IPS DF 4.7 (cell line): ENCODE measurements around the gene CCR7.
A peak's percentile ranks its signal among the peaks of the same experiment; 100 is the strongest.

Experiments used
- DNase-seq: peaks from one replicate; pipeline ENCODE4 v3.0.0-alpha.2; 2013; ENCODE audit warnings: low spot score; ENCODE audit errors: extremely low read depth

The CCR7 gene

DNA sequence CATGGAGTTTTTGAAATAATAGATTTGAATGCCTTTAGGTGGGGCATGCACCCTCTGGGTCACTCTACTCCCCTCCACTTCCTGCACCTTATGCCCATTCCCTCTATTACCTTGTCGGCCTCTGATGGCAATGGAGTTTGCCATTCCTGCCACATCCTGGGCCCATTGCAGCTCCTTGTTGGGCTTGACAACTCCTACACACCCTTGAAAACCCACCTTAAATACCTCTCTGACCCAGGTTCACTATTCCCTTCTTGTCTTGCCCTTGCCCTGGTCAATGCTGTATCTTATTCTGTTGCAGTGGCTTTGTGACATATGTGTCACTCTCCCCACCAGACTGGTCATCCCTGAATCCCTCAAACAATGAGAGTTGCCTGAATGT lies 2.4 kb downstream of the CCR7 start:
- DNase-seq, result no peak

DNA sequence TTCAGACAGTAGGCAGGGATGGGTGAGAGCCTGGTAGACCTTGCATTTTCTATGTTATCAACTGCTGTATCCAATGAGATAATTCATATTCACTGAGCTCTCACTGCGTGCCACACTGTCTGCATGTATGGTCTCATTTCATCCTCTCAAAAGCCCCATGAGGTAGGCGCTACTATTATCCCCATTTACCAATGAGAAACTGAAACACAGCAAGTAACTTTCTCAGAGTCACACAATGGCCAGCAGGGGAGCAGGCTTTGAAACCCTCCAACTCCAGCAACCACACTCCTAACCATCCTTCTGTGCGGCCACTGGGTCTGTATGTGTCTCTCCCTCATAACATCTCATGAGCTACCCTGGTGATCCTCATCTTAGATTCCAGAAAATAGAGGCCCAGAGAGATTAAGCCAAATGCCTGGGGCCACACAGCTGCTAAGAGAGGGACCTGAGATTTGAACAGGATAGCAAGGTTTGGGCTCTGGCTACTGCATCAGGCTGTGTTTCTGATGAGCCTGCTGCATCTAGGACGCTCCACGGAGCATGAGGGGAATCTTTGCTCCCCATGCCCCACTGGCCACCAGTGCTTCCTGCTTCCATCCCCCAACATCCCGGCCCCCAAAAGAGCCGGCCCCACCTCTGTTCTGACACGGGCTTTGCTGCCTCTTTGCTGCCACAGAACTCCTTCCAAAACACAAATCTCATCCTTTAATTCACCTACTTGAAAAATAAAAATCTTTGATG lies 3.2 kb downstream of the CCR7 start:
- no peak for DNase-seq

DNA sequence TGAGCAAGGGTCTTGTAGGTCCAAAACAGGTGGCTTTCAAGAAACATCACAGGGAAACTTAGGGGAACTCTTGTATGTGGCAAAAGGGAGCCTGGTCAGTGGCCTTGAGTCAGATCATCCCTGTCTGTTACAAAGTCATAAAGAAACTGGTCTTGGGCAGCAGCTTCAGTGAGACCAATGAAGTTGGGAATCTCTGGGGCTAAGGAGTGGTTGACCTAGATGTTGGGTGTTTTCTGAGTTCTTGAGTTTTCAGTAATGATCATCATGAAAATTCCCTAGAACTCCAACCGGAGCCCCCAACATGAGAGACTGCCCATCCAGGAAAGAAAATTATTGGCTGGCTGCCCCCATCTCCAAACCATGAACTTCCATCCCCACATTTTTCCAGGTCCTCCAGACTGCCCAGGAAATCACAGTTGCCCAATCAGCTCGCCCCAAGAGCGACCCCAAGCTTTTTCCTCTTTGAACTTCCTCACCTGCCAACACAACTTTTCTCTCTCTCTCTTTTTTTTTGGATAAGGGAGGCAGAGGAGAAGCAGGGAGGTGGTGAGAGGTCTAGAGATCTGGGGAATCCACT lies 3.9 kb downstream of the CCR7 start:
- DNase-seq, result no peak

DNA sequence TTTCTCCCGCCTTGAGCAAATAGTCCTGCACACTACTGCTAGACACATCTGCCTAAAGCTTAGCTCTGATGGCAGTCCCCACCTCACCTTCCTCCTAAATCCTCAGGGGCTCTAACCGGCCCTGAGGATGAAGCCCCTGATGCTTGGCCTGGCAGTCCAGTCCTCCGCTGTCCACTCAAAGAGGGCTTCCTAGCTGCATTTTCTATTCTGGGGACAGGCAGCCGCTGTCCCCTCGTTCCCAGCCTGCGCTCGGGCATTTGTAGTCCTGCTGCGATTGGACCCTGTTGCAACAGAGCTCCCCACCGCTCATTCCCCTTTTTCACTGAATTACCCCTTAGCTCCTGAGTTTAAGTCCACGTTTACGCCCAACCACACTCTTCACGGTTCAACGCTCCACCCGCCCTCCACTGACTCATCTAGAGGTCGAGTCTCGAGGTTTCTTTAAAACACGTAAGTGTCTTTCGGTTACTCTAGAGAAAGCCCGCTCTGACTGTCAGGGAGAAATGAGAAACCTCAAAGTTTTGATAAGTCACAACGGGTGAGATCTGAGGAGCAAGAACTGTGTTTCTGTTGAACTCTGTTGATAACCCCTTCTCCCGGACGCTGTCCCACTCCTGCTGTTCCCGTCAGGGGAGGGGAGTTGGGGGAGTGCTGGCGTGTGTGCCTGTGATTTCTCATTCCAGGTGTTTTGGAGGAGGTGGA lies 4.5 kb downstream of the CCR7 start:
- DNase-seq, result no peak

- DNase-seq, result peak; percentile 83
Observed at GRCh38 chr17:40559954-40560591, 5.2 kb downstream of the CCR7 start.

- DNase-seq, result no peak
Observed at GRCh38 chr17:40559564-40559916, 5.7 kb downstream of the CCR7 start.

- no peak for DNase-seq
Observed at GRCh38 chr17:40558890-40559563, 6.2 kb downstream of the CCR7 start.

- no peak for DNase-seq
Observed at GRCh38 chr17:40558300-40558889, 6.9 kb downstream of the CCR7 start.

DNA sequence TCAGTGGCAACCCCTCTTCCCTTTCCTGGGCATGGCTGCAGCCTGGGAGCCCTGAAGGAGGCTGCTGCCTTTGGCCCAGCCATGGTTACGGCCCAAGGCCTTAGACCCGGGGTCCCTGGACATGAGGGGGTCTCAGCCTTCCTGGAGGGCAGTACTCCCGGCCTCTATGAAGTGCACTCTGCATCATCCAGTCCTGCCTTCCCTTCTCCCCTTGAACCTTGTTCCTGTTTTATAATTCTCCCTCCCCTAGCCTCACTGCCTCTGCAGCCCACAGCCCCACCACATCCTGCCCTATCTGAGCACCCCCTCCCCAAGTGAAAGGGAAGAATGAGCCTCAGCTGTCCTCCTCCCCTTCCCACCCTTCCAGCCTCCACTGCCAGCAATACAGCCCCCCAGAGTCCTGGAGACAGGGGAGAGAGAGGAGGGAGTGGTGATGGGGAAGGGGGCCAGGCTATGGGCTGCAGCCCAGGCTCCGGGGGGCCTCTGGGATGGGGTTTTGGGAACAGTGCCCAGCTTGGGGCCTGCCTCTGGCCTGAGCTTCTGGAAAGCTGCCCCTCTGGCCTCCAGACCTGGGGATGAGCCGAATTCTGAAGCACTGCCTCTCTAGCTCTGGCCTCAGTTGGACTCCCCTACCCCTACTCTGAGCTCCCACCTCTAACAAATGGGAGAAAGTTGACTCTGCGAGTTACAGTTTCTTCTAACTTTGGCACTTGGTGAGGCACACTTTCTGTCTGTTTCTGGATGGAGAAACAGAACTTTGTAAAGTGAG lies 7.6 kb downstream of the CCR7 start:
- DNase-seq, result no peak

DNA sequence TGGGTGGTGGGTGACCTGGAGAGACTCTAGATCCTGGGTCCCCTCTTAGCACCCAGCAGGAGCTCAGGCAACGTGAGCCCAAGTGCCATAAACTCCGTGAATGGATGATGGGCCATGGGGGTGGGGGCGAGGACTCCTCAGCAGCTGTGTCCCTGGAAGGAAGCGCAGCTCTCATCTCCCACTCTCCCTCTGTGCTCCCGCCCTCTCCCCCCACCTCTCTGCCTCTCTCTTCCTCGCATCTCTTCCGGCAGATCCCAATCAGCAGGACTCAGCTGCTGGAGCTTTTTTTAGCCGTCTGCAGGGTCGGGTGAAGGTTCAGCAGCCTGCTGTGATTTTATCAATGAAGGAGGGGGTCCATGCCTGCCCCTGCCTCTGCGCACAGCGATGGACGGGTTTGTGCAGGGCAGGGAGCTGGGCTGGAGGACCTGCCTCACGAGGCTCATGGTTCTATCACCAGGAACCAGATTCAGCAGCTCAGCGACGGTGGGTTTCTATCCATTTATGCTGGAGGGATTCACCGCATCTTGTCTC lies 8.3 kb downstream of the CCR7 start:
- no peak for DNase-seq

DNA sequence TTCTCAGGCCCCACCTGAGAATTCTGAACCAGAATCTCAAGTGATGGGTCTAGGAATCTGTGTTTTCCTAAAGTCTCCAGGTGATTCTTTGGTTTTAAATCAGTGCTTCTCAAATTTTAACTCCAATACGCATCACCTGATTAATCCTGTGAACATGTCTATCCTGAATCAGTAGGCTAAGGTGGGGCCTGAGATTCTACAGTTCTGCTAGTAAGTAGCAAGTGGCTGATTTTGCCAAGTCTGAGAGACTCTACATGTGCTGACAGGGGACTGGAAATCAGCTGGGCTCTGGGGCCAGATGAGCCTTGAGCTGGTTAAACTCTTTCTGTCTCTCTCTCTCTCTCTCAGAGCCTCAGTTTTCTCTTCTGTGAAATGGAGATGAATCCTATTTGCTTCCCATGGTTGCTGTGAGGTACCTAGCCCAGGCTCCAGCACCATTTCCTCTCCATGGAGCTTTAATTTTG lies 9.0 kb downstream of the CCR7 start:
- no peak for DNase-seq

- DNase-seq, result no peak
Observed at GRCh38 chr17:40555296-40556190, 9.7 kb downstream of the CCR7 start.

- DNase-seq, result no peak
Observed at GRCh38 chr17:40554646-40555295, 10.5 kb downstream of the CCR7 start.

GRCh38 chr17:40553694-40554534 lies 11.4 kb downstream of the CCR7 start:
- DNase-seq, result no peak

- DNase-seq, result no peak
Observed at GRCh38 chr17:40552806-40553693, 12.2 kb downstream of the CCR7 start.

DNA sequence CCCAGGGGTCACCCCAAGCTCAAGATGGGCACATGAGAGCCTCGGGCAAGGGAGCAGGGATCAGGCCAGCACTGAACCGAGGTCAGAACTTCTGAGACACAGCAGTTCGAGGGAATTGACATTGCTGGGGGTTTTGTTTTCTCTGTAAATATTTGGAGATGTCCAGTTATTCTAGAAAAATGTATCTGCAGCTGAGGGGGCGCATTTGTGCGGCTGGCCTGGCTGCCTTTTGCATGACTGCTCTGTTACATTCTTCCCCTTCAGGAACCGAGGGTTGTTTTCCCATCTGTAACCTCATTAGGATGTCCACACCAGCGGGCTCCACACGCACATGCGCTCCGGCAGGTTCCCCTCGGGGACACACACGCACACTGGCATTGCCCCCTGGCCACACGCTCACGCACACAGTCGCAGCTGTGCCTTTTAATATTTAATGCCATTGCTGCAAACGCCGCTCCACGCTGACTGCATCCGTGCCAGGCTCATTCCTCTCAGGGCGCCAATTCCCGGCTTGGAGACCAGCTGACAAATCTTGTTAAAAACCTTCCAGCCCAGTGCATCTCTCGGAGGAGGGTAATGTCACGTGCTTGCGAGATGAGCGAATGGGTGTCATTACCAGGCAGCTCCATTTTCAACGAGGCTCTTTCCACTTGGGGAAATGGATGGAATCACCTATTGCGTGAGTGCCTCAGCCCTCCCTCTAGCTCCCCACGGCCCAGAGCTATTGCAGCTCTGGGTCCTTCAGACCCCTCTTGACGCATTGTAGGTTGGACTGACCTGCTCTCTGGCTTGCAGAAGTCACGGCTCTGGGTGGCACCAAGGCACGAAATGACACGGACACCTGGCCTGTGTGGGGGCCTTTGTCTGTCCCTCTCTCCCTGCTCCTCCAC lies 13.1 kb downstream of the CCR7 start:
- no peak for DNase-seq
